Measurements from ENCODE around the gene TRIM42.

Gene TRIM42

GRCh38 chr3:140717921-140718320 lies 40.1 kb downstream of the TRIM42 start:
- TF ChIP-seq CTCF (IDR thresholded peaks at IDR 0.05; ENCODE audit: insufficient read depth, low read depth, low read length, missing control alignments) = no peak
- H3K4me3 ChIP-seq (ENCODE audit: low read length) = no peak overlapping the region
- DNase-seq (ENCODE audit: low read depth) = no peak

- DNase-seq (ENCODE audit: low read depth) = no peak
- H3K4me3 ChIP-seq (ENCODE audit: low read length) = no peak overlapping the region
- no peak for TF ChIP-seq CTCF (IDR thresholded peaks at IDR 0.05; ENCODE audit: insufficient read depth, low read depth, low read length, missing control alignments)
These were observed 42.2 kb downstream of the TRIM42 start for GRCh38 chr3:140719841-140720614.

- TF ChIP-seq CTCF (IDR thresholded peaks at IDR 0.05; ENCODE audit: insufficient read depth, low read depth, low read length, missing control alignments) = no peak
- no peak overlapping the region for H3K4me3 ChIP-seq (ENCODE audit: low read length)
- DNase-seq (ENCODE audit: low read depth) = no peak
These were observed 45.7 kb downstream of the TRIM42 start for GRCh38 chr3:140723576-140723975.

- TF ChIP-seq CTCF (IDR thresholded peaks at IDR 0.05; ENCODE audit: insufficient read depth, low read depth, low read length, missing control alignments) = no peak
- no peak for DNase-seq (ENCODE audit: low read depth)
- no peak overlapping the region for H3K4me3 ChIP-seq (ENCODE audit: low read length)
These were observed 47.3 kb downstream of the TRIM42 start for GRCh38 chr3:140724856-140725812.

GRCh38 chr3:140726066-140726465 lies 48.2 kb downstream of the TRIM42 start:
- H3K4me3 ChIP-seq (ENCODE audit: low read length) = no peak overlapping the region
- TF ChIP-seq CTCF (IDR thresholded peaks at IDR 0.05; ENCODE audit: insufficient read depth, low read depth, low read length, missing control alignments) = no peak
- DNase-seq (ENCODE audit: low read depth) = no peak

GRCh38 chr3:140727886-140728285 lies 50.0 kb downstream of the TRIM42 start:
- no peak for DNase-seq (ENCODE audit: low read depth)
- TF ChIP-seq CTCF (IDR thresholded peaks at IDR 0.05; ENCODE audit: insufficient read depth, low read depth, low read length, missing control alignments) = no peak
- no peak overlapping the region for H3K4me3 ChIP-seq (ENCODE audit: low read length)

All from epithelial cell of esophagus (primary cell).